ENCODE data around the gene ADD3.

ADD3 gene

GRCh38 chr10:110042891-110043290 lies 35.1 kb downstream of the ADD3 start:
- TF ChIP-seq, protein P1, sequence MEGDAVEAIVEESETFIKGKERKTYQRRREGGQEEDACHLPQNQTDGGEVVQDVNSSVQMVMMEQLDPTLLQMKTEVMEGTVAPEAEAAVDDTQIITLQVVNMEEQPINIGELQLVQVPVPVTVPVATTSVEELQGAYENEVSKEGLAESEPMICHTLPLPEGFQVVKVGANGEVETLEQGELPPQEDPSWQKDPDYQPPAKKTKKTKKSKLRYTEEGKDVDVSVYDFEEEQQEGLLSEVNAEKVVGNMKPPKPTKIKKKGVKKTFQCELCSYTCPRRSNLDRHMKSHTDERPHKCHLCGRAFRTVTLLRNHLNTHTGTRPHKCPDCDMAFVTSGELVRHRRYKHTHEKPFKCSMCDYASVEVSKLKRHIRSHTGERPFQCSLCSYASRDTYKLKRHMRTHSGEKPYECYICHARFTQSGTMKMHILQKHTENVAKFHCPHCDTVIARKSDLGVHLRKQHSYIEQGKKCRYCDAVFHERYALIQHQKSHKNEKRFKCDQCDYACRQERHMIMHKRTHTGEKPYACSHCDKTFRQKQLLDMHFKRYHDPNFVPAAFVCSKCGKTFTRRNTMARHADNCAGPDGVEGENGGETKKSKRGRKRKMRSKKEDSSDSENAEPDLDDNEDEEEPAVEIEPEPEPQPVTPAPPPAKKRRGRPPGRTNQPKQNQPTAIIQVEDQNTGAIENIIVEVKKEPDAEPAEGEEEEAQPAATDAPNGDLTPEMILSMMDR (IDR thresholded peaks at IDR 0.05), result no peak

DNA sequence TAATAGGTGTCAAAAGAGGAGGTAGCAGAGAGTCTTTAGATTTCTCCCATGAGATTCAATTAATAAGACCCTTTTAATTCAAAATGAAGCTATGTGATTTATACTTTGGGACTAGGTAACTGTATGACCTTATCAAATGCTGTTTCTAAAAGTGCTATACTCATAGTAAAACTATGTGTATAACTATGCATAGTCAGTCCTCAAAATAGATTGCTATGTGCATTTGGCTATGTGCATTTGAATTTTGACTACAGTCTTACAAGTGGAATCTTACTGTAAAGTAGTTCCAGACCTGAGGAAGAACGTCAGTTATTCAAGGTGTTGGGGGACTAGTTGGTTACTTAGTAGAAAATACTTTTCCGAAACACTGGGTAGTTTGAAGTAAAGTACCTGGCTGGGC lies 36.9 kb downstream of the ADD3 start:
- TF ChIP-seq, protein P1 (IDR thresholded peaks at IDR 0.05), result no peak

- TF ChIP-seq, protein P1 (IDR thresholded peaks at IDR 0.05), result no peak
Measured at GRCh38 chr10:110045772-110046171, 38.0 kb downstream of the ADD3 start.

- TF ChIP-seq, protein P1 (IDR thresholded peaks at IDR 0.05), result no peak
Measured at GRCh38 chr10:110048781-110049180, 41.0 kb downstream of the ADD3 start.

DNA sequence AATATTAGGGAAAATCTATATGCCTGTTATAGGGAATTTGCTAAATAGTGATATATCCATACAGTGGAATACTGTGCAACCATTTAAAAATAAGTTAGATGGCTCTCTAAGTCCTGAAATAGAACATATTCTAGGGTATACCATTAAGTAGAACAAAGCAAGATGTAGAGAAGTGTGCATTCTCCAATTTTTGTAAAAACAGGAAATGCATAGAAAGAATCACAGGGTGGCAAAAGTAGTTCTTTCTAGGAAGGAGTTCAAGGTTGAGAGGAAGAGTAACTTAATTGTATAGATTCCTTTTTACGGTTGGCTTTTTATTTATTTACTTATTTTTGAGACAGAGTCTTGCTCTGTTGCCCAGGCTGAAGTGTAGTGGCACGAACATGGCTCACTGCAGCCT lies 43.7 kb downstream of the ADD3 start:
- TF ChIP-seq, protein P1 (IDR thresholded peaks at IDR 0.05), result no peak

- TF ChIP-seq, protein P1 (IDR thresholded peaks at IDR 0.05), result no peak
Measured at GRCh38 chr10:110052916-110053315, 45.1 kb downstream of the ADD3 start.

GRCh38 chr10:110056822-110057221 lies 49.0 kb downstream of the ADD3 start:
- TF ChIP-seq, protein P1 (IDR thresholded peaks at IDR 0.05), result no peak

DNA sequence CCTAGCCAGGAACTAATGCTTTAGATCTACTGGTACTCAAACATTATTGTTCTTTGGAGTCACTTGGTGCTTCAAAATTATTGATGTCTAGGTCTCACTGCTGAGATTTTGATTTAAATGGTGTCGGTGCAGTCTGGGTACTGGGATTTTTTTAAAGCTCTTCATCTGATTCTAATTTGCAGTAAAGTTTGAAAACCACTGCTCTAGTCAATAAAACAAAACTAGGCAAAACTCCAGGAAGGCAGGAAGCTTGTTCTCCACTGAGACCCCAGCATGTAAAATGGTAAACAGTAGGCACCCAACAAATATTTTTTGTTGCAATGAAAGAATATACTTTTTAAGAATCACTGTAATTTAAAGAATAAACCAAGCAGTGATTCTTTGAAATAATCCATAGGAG lies 49.7 kb downstream of the ADD3 start:
- TF ChIP-seq, protein P1 (IDR thresholded peaks at IDR 0.05), result no peak

Data from LNCAP (cell line).